Chondrocyte (in vitro differentiated cells): ENCODE results near the gene KRTAP12-1. TPM values are rescaled to one million over a fixed set of nuclear protein-coding genes. Genes with fewer than 3 reads are reported as not detected.

ENCODE experiments used
- DNase-seq: peaks from one replicate; pipeline ENCODE4 v3.0.0; 2021; ENCODE audit warnings: mixed read lengths, low spot score
- H3K27ac Mint-ChIP-seq: one replicate; pipeline ENCODE4 v1.8.0; 2021; ENCODE audit warnings: mild to moderate bottlenecking, moderate library complexity, mixed read lengths; ENCODE audit not compliant: unreplicated experiment
- H3K27me3 Mint-ChIP-seq: 2 replicates; pipeline ENCODE4 v1.8.0; 2021; ENCODE audit warnings: low read depth, mixed read lengths
- H3K36me3 Mint-ChIP-seq: 2 replicates; pipeline ENCODE4 v1.8.0; 2021; ENCODE audit warnings: low read depth, mixed read lengths
- H3K4me1 Mint-ChIP-seq: 2 replicates; pipeline ENCODE4 v1.8.0; 2021; ENCODE audit warnings: low read depth, mild to moderate bottlenecking, mixed read lengths
- H3K4me3 Mint-ChIP-seq: one replicate; pipeline ENCODE4 v1.8.0; 2021; ENCODE audit warnings: mild to moderate bottlenecking, moderate library complexity, mixed read lengths; ENCODE audit not compliant: unreplicated experiment
- H3K9me3 Mint-ChIP-seq: 2 replicates; pipeline ENCODE4 v1.8.0; 2021; ENCODE audit warnings: low read depth, mixed read lengths
- long read RNA-seq: library from polyadenylated mRNA; stranded (forward); transcript quantifications from one replicate; pipeline ENCODE4 v2.0.0, GENCODE V29; 2021
- total RNA-seq: library from RNA; stranded (reverse); gene quantifications from 3 replicates; pipeline ENCODE4 v1.2.1, GENCODE V29; 2021
- TF ChIP-seq, protein P1 (sequence below): fragments of 200-600 bp; sonication (generic); IDR thresholded peaks from 2 replicates; pipeline ENCODE4 v1.5.0; 2021; ENCODE audit warnings: antibody characterized with exemption, mild to moderate bottlenecking, moderate library complexity

Gene KRTAP12-1, protein sequence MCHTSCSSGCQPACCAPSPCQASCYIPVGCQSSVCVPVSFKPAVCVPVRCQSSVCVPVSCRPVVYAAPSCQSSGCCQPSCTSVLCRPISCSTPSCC
- total RNA-seq = not detected in 3 replicates
- long read RNA-seq = 0 reads

DNA sequence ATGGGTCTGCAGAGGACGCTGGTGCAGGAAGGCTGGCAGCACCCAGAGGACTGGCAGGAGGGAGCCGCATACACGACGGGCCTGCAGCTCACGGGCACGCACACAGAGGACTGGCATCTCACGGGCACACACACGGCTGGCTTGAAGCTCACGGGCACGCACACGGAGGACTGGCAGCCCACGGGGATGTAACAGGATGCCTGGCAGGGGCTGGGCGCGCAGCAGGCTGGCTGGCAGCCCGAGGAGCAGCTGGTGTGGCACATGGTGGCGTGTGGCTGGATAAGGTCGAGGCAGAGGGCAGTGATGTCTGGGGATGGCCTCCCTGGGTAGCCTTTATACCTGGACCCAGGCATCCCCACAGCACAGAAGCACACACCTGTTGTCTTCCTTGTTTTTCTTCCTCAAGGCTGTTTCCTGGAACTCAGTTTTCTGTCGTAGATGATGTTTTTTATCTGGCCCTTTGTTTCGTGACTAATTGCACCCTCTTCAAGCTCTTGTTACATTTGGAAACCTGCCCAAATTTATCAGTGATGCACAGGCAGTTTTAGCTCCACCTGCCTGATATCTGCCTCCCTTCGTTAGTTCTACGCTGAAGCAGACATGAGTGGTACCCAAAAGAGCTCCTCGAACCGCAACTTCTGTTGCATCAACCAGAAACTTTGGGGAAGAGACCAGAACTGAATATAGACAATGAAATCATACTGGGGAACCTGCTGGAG, at the start of gene KRTAP12-1:
Gene KRTAP12-1 (minus strand): TSS at position 303 of the 719 bp plus-strand sequence. CDS start 40 bp downstream, at position 263.
- DNase-seq = no peak
- H3K9me3 Mint-ChIP-seq = no peaks in the 10 kb centered on the region
- H3K36me3 Mint-ChIP-seq = peaks cover 4% of the 10 kb centered on the region
- H3K27ac Mint-ChIP-seq = no peak within 1 kb of the TSS
- no peaks in the 10 kb centered on the region for H3K4me1 Mint-ChIP-seq
- TF ChIP-seq, protein P1, sequence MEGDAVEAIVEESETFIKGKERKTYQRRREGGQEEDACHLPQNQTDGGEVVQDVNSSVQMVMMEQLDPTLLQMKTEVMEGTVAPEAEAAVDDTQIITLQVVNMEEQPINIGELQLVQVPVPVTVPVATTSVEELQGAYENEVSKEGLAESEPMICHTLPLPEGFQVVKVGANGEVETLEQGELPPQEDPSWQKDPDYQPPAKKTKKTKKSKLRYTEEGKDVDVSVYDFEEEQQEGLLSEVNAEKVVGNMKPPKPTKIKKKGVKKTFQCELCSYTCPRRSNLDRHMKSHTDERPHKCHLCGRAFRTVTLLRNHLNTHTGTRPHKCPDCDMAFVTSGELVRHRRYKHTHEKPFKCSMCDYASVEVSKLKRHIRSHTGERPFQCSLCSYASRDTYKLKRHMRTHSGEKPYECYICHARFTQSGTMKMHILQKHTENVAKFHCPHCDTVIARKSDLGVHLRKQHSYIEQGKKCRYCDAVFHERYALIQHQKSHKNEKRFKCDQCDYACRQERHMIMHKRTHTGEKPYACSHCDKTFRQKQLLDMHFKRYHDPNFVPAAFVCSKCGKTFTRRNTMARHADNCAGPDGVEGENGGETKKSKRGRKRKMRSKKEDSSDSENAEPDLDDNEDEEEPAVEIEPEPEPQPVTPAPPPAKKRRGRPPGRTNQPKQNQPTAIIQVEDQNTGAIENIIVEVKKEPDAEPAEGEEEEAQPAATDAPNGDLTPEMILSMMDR = no peak
- no peak within 1 kb of the TSS for H3K4me3 Mint-ChIP-seq
- peaks cover 71% of the 10 kb centered on the region for H3K27me3 Mint-ChIP-seq

DNA sequence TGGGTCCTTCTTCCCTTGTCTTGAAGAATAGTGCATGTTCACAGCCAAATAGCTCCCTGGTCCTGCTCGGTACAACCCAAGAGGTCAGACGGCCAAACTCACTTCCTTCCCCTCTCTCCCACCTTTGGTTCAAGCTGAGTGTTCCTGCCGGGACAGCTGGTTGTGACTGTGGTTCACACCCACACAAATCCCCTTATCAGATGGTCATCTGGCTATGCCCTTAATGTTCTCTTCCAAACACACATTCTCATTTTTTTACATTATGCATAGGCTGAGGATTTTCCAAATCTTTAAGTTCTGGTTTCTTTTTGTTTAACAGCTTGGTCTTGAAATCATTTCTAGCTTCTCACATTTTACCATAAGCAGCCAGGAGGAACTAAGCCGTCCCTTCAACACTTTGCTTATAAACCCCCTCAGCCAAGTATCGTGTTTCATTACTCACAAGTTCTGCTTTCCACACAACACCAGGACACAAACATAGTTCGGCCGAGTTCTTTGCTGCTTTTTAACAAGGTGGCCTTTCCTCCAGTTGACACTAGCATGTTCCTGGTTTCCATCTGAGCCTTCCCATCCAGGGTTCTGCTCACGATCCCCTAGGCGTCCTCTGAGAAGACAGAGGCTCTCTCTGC, 49.1 kb upstream of the KRTAP12-1 start:
- Mint-ChIP-seq H3K27ac (no peak overlapping the region), H3K27me3 (peaks cover 41% of the 10 kb centered on the region)
- TF ChIP-seq, protein P1 = no peak

DNA sequence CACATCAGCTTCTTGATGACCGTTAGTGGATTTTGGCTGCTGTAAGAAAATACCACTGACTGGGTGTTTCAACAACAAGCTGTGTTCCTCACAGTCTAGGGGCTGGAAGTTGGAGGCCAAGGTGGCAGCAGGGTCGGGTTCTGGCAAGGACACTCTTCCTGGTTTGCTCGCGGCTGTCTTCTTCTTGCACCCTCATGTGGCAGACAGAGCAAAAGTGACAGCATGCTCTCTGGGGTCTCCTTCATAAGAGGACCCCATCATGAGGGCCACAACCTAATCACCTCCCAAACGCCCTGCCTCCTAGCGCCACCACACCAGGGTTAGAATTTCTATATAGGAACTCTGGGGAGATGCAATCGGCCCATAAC, 48.0 kb upstream of the KRTAP12-1 start:
- H3K4me1 Mint-ChIP-seq = no peaks in the 10 kb centered on the region
- no peak overlapping the region for H3K27ac Mint-ChIP-seq
- H3K27me3 Mint-ChIP-seq = peaks cover 52% of the 10 kb centered on the region
- no peak for DNase-seq
- H3K4me3 Mint-ChIP-seq = no peak overlapping the region
- no peaks in the 10 kb centered on the region for H3K9me3 Mint-ChIP-seq
- H3K36me3 Mint-ChIP-seq = peaks cover 3% of the 10 kb centered on the region
- TF ChIP-seq, protein P1 = no peak

More for the DNA sequence above, 49.1 kb upstream of the KRTAP12-1 start:
- Mint-ChIP-seq H3K4me1 (peaks cover under 1% of the 10 kb centered on the region), H3K9me3 (no peaks in the 10 kb centered on the region), H3K36me3 (peaks cover 3% of the 10 kb centered on the region), H3K4me3 (no peak overlapping the region)
- DNase-seq = no peak

DNA sequence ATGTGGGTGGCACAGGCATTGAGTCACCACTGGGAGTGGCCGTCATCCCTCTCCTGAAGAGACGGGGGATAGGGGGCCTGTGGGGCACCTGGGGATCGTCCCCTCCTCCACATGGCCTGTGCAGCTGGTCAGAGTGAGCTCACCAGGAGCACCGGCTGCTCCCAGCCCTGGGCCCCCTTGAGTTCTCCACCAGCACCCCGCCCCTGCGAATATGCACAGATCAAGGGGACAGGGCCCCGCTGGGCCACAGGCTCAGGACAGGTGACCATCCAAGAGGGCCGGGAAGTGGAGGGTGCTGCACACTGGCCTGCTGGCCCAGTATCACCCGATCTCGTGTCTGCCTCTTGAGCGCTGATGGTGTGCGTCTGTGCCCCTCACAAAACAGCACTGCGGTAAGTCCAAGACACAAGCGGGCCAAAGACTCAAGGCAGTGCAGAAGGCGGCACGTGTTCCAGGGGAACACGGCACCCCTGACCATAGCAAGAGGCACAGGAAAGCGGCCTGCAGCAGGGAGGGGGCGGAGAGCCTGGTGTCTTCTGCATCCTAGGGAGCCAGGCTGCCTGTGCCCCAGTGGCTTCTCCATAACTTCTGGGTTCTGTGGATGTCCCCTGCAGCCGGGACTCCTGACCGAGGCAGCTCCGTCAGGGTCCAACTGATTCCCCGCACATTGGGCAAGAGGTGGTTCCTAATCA, 47.5 kb upstream of the KRTAP12-1 start:
- H3K27me3 Mint-ChIP-seq = peaks cover 56% of the 10 kb centered on the region

More for the DNA sequence above, 47.5 kb upstream of the KRTAP12-1 start:
- Mint-ChIP-seq H3K4me1 (no peaks in the 10 kb centered on the region), H3K9me3 (no peaks in the 10 kb centered on the region), H3K27ac (no peak overlapping the region), H3K4me3 (no peak overlapping the region), H3K36me3 (peaks cover 3% of the 10 kb centered on the region)
- no peak for DNase-seq
- TF ChIP-seq, protein P1 = no peak
